OCI-LY3 (cell line): Measurements from ENCODE around the gene MBL2.

ENCODE experiments used
- H2AFZ ChIP-seq: fragments of 200-600, 300-600 bp; shearing (Covaris generic); 2 replicates; pipeline ENCODE4 v1.6.0; 2014; ENCODE audit warnings: antibody characterized with exemption, low read depth, low read length
- H3K27ac ChIP-seq: fragments of 200-600, 300-600 bp; sonication (generic); 2 replicates; pipeline ENCODE4 v1.5.1; 2014; ENCODE audit warnings: mild to moderate bottlenecking, low read length, moderate library complexity, mixed read lengths
- H3K27me3 ChIP-seq: fragments of 200-600, 300-600 bp; sonication (generic); 2 replicates; pipeline ENCODE4 v1.6.1; 2014; ENCODE audit warnings: low read depth, low read length, mixed read lengths
- H3K36me3 ChIP-seq: fragments of 200-600, 300-600 bp; sonication (generic); replicated peaks from 2 replicates; pipeline ENCODE3; 2014; ENCODE audit warnings: low read depth, low read length, mixed read lengths
- H3K4me1 ChIP-seq: fragments of 300-600, 200-600 bp; sonication (generic); 2 replicates; pipeline ENCODE4 v1.6.1; 2014; ENCODE audit warnings: low read length, mixed read lengths
- H3K4me2 ChIP-seq: fragments of 200-600, 300-600 bp; sonication (generic); 2 replicates; pipeline ENCODE4 v1.6.1; 2014; ENCODE audit warnings: low read length, mixed read lengths
- H3K4me3 ChIP-seq: fragments of 300-600, 200-600 bp; sonication (generic); 2 replicates; pipeline ENCODE4 v1.5.1; 2014; ENCODE audit warnings: antibody characterized with exemption, mild to moderate bottlenecking, low read length, moderate library complexity
- H3K79me2 ChIP-seq: fragments of 300-600, 200-600 bp; shearing (Covaris generic); 2 replicates; pipeline ENCODE4 v1.6.1; 2014; ENCODE audit warnings: mild to moderate bottlenecking, low read length, mixed read lengths
- H3K9ac ChIP-seq: fragments of 300-600, 200-600 bp; shearing (Covaris generic); 2 replicates; pipeline ENCODE4 v1.6.0; 2014; ENCODE audit warnings: mild to moderate bottlenecking, low read length, moderate library complexity
- H3K9me3 ChIP-seq: fragments of 200-600, 300-600 bp; shearing (Covaris generic); 2 replicates; pipeline ENCODE4 v1.6.1; 2014; ENCODE audit warnings: low read length, mixed read lengths; ENCODE audit not compliant: insufficient read depth
- H4K20me1 ChIP-seq: fragments of 200-600, 300-600 bp; sonication (generic); 2 replicates; pipeline ENCODE4 v1.6.1; 2016; ENCODE audit warnings: low read length, mixed read lengths; ENCODE audit not compliant: insufficient read depth
- EZH2phosphoT487 ChIP-seq: fragments of 200-600 bp; shearing (Covaris generic); IDR thresholded peaks from 2 replicates; pipeline ENCODE4 v1.6.1; 2018; ENCODE audit warnings: antibody characterized with exemption, mixed run types, low read depth
- TF ChIP-seq, protein P1 (sequence below): fragments of 200-600, 300-600 bp; sonication (generic); IDR thresholded peaks from 2 replicates; pipeline ENCODE4 v1.5.1; 2014; ENCODE audit warnings: antibody characterized with exemption, low read length, low read depth

Gene MBL2

DNA sequence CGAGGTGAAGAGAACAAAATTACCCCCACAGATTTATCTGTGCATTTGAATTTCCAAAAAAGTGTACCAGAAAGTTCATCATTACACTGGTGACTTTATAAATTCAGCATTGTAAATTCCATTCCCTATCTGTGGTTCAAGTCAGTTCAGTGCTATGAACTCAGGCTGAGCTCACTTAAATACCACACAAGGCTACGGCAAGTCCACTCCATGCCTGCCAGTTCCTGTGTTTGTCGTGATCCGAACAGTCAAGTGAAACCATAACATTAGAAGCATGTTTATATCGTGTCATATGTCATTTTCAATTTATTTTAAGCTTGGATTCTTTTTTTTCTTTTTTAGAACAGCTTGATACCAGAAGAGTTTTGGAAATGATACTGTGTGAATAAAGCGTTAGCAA lies 14.8 kb downstream of the MBL2 start:
- Histone ChIP-seq H3K79me2 (no peaks in the 10 kb centered on the region), H3K9me3 (no peaks in the 10 kb centered on the region), H3K4me3 (no peak overlapping the region), H3K36me3 (no peaks in the 10 kb centered on the region), H3K4me2 (no peak overlapping the region), H3K4me1 (peaks cover 13% of the 10 kb centered on the region), H4K20me1 (no peaks in the 10 kb centered on the region), H3K9ac (no peak overlapping the region), H3K27ac (no peak overlapping the region), H2AFZ (no peak overlapping the region), H3K27me3 (no peaks in the 10 kb centered on the region)
- TF ChIP-seq, protein P1, sequence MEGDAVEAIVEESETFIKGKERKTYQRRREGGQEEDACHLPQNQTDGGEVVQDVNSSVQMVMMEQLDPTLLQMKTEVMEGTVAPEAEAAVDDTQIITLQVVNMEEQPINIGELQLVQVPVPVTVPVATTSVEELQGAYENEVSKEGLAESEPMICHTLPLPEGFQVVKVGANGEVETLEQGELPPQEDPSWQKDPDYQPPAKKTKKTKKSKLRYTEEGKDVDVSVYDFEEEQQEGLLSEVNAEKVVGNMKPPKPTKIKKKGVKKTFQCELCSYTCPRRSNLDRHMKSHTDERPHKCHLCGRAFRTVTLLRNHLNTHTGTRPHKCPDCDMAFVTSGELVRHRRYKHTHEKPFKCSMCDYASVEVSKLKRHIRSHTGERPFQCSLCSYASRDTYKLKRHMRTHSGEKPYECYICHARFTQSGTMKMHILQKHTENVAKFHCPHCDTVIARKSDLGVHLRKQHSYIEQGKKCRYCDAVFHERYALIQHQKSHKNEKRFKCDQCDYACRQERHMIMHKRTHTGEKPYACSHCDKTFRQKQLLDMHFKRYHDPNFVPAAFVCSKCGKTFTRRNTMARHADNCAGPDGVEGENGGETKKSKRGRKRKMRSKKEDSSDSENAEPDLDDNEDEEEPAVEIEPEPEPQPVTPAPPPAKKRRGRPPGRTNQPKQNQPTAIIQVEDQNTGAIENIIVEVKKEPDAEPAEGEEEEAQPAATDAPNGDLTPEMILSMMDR = no peak
- no peak for TF ChIP-seq EZH2phosphoT487

DNA sequence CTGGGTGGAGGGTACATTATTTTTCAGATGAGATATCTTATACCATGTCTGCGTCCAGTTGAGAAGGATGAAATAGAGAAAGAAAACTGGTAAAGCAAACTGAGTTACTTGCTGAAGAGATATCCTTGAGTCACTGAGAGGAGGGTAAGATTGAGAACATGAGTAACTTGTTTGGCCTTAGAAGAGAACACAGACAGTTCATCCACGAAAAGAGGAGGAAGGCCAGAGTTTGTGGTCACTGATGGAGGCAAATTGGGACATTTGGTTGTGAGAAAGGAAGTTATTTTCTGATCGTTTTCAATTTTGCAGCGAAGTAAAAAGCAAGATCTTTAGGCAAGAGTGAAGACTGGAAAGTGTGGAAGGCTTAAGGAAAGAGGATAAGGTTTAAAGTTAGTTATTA lies 15.6 kb downstream of the MBL2 start:
- H3K4me2 ChIP-seq = no peak overlapping the region

DNA sequence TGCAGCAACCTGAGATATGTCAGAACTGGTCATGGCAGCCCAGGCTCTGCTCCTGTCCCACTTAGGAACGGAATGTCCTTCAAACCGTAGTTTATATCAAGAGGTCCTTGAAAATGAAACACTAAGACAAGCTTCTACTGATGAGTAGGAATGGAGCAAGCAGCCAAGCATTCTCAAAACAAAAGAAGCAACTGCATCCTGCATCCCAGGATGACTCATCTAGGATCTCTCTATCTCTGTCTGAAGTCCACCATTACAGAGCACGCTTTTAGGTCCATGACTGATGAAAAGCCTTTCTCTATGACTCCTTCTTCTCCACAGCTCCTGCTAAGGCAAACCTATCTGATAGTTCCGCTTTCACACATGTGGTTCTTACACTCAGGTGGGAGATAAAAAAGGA lies 16.3 kb downstream of the MBL2 start:
- Histone ChIP-seq H3K4me3 (no peak overlapping the region), H3K27me3 (no peaks in the 10 kb centered on the region), H3K79me2 (no peaks in the 10 kb centered on the region), H3K9ac (no peak overlapping the region), H3K36me3 (no peaks in the 10 kb centered on the region), H3K4me2 (no peak overlapping the region), H3K9me3 (no peaks in the 10 kb centered on the region), H4K20me1 (no peaks in the 10 kb centered on the region), H3K4me1 (peaks cover 13% of the 10 kb centered on the region), H3K27ac (no peak overlapping the region), H2AFZ (no peak overlapping the region)
- no peak for TF ChIP-seq EZH2phosphoT487
- TF ChIP-seq, protein P1 = no peak

More for the DNA sequence above, 15.6 kb downstream of the MBL2 start:
- Histone ChIP-seq H3K27ac (no peak overlapping the region), H3K4me3 (no peak overlapping the region), H3K9me3 (no peaks in the 10 kb centered on the region), H4K20me1 (no peaks in the 10 kb centered on the region), H3K4me1 (peaks cover 13% of the 10 kb centered on the region), H3K36me3 (no peaks in the 10 kb centered on the region), H3K27me3 (no peaks in the 10 kb centered on the region), H3K9ac (no peak overlapping the region), H2AFZ (no peak overlapping the region), H3K79me2 (no peaks in the 10 kb centered on the region)
- TF ChIP-seq, protein P1 = no peak
- TF ChIP-seq EZH2phosphoT487 = no peak

DNA sequence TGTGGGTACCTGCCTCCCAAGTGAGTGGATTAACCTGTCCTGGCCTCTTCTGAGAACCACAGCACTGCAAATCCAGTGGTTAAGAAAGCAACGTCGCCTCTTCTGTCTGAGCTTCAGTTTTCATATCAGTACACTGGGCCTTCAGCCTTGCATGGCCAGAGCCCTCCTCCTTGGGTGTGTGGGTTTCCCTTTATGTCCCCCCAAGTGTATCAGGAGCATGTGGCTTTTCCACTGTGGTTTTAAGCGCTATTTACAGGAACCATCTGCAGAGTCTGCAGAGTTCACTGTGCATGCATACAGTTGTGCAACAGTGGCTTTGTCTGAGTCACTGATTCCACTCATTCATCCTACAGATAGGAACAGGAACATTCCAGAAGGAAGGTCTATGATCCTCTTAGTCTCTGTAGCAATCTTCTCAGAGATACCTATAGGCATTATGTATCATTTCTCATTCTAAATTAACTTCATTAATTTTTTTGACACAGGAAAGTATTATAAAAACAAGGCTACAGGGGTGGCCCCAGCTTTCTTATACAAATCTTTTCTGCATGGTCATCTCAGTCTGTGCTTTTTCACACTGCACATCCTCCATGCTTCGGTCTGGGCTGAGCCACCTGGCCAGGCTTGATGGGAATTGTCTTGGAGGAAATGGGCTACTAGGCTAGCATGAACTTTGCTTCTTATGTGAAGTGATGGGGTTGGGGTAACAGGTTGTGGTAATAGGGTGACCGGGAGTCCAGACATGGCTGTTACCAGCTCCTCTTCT lies 17.1 kb downstream of the MBL2 start:
- TF ChIP-seq EZH2phosphoT487 = no peak
- TF ChIP-seq, protein P1 = no peak
- H4K20me1 ChIP-seq = no peaks in the 10 kb centered on the region
- H3K79me2 ChIP-seq = no peaks in the 10 kb centered on the region
- H3K27me3 ChIP-seq = no peaks in the 10 kb centered on the region
- H3K9me3 ChIP-seq = no peaks in the 10 kb centered on the region
- H3K4me1 ChIP-seq = peaks cover 13% of the 10 kb centered on the region
- H3K9ac ChIP-seq = no peak overlapping the region
- H2AFZ ChIP-seq = peak overlapping the region; percentile 74
- no peak overlapping the region for H3K4me3 ChIP-seq
- no peaks in the 10 kb centered on the region for H3K36me3 ChIP-seq
- no peak overlapping the region for H3K27ac ChIP-seq
- H3K4me2 ChIP-seq = 0 out of 2 replicates have a peak overlapping the region, but pooled peaks have one; percentile 14
